GM19193 (cell line): ENCODE data around the gene AKAP9.

Experiments
- POLR2A ChIP-seq: IDR thresholded peaks from 4 replicates; pipeline ENCODE4 v1.6.1; 2011; ENCODE audit not compliant: insufficient read depth, insufficient read length; ENCODE audit errors: extremely low read depth

AKAP9 gene

DNA sequence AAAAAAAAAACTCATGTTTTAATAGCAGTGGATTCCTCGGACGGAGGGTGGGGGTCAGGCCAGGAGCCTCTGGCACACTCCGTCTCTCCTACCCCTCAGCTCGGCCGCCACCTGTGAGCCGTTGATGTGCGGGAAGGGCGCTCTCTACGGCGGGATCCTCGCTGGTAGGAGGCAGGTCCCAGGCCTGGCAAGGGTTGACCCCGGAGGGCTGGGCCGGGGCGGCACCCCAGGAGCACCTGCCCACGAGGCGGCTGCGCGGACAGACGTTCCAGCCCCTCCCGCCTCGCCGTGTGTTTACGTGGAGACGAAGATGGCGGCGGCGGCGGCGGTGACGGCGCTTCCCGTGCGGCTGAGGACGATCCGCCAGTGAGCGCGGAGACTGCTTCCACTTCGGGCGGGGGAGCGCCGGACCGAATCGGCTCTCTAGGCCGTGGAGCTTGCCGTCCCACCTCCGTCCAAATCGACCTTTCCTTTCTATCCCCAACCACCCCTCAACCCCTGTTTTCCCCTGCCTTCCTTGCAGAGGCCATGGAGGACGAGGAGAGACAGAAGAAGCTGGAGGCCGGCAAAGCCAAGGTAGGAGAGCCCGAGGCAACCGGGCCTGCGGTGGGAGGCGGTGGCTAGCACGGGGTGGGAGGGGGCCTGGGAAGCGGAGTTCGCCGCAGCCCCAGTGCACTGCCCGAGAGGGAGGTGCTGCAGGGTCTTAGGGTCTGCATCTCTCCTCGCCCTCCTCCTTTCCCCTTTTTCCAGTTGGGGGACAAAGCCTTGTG, at the start of gene AKAP9:
Gene AKAP9 (plus strand): TSS at position 291 of the 770 bp plus-strand sequence. CDS start 238 bp downstream, at position 529.
- peak; percentile 82 for TF ChIP-seq POLR2A

DNA sequence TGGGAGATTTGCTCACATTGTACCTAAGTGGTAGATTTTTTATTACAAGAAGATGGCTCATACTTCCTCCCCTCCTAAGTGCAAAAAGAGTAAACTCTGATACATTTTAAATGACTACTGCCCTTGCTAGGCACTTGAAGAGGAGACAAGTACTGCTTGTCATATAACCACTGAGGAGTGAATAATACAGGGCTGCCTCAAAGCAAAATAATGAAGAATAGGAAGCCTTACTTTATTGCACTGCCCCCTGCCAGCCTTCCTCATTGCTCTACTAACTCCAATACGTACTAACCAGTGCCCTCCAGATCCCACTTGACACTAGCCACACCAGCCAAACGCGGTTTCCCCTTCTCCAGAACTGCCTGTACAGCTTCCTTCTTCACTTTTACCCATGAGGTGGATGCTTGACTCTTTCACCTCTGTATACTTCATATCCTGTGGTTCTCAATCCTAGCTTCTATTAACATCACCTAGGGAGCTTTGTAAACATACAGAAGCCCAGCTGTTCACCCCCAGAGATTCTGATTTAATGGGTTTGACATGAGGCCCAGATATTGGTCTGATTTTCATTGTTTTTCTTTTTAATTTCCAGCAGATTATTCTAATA, 48.5 kb upstream of the AKAP9 start:
- no peak for TF ChIP-seq POLR2A

DNA sequence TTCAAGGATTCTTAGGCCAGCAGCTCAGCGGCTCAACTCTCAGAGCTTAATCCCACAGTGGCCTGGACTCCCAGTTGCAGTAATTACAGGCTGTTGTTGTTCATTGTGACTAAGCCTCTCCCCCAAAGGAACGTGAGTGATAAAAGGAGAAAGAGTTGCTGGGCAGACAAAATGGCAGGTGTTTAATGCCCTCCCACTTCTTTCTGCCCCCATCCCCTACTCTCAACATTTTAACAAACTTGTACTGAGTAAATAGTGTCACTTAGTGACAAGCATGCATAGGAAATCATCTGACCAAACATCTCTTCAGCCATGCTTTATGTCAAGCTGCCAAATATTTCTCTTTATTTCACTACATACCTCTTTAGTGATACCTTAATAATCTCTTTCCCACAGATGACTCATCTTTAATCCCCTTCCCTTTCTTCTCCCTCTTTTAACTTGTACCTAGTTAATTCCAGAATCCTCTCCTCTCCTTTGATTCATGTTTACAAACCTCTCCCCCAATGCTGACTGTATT, 47.8 kb upstream of the AKAP9 start:
- TF ChIP-seq POLR2A, result no peak

DNA sequence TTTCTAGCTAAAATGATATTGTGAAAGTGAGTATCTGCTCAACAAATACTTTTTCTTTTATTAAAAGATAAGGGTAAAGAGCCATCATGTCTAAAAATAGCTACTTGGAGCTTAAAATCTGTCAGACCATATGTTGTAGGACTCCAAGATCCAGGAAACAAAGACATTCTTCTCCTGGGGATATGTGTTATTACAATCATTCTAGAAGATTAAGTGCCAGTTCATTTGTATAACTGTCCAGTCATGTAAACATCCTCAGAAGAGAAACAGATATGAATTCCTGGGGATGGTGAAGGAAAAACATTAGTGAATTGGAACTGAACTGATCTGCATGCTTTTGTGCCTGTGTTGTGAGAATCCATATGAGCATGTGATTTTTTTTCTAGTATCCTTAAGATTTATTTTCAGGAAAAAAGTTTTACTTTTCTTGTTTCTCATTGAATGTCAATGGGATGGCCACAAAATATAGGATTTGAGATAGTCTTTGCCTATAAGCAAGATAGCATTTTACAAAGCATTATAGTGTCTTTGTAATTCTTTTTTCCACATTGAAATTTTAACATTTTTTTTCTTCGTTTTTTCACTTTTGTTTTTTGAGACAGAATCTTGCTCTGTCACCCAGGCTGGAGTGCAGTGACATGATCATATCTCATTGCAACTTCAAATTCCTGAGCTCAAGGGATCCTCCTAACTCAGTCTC, 45.7 kb upstream of the AKAP9 start:
- TF ChIP-seq POLR2A, result no peak

DNA sequence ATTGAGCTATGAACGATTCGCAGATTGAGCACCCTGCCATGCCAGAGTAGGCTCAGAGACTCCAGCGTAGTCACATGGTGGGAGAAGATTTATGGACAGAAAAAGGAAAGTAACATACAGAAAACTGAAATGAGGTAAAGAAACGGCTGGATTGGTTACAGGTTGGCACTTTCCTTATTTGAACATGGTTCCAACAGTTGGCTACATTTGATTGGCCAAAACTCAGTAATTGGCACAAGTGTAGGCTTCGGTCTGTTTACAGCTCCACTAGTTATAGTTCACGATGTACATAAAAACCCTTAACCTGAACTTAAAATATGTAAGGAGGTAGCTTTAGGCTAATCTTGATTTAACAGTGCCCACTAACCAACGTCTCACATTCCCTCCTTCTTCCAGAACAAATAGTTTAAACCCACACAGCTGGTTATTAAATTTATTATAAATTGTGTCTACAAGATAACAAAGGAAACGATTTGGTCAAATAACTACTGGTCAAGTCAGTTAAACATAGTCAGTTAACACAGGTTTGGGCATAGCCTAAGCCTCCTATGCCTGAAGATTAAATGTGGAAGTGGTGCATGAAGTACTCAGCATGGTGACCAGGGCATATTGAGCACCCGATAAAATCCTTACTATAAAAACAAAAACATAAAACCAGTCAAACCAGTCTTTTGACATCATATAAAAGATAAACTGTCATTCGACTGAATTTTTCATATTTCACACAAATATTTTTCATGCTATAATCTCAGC, 42.2 kb upstream of the AKAP9 start:
- TF ChIP-seq POLR2A, result no peak

DNA sequence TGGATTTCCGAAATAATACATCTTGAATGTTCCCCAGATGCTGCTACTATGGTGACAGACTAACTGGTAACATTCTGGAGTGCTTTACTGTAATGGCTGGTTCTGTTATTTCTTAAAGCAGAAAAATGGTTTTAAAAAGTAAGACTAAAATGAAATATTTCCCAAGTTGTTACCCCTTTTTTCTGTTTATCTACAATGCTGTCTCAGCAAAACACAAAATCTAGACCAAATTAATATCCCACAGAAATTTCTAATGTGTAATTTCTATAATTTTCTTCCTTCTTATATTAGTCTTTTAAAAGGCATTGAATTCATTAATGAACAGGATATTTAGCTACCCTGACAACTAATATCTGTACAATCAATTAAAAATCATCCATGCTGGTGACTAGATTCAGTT, 41.1 kb upstream of the AKAP9 start:
- no peak for TF ChIP-seq POLR2A

DNA sequence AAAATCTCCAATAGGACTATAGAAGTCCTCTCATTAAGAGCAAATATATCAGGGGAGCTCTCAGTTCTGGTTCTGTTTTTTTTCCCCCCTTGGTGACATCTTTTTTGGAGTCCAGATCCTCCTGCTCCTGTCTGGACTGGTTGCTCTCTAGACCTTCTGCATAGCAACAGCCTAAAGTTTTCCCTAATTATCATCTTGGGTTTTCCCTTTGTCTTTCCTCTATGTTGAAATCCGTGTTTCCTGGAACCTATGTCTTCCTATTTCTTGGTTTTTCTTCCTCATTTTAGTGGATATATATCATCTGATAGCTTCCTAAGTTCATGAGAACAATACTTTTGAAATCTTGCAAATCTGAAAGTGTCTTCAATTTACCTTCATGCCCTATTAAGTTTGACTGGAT, 30.5 kb upstream of the AKAP9 start:
- no peak for TF ChIP-seq POLR2A

DNA sequence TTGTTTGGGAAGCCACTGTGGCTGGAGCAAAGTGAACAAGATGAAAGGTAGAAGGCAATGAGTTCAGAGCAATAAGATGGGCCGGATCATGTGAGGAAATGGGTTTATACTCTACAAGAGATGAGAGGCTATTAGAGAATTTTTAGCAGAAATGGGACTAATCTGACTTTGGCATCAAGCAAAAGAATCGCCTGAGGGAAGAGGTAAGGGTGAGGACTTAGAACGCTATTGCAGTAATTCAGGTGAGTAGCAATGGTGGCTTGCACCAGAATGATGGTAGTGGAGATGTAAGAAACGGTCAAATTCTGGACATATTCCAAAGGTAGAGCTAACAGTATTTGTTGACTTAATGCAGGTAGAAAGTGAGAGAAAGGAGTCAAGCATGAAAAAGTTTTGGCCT, 29.5 kb upstream of the AKAP9 start:
- TF ChIP-seq POLR2A, result no peak

DNA sequence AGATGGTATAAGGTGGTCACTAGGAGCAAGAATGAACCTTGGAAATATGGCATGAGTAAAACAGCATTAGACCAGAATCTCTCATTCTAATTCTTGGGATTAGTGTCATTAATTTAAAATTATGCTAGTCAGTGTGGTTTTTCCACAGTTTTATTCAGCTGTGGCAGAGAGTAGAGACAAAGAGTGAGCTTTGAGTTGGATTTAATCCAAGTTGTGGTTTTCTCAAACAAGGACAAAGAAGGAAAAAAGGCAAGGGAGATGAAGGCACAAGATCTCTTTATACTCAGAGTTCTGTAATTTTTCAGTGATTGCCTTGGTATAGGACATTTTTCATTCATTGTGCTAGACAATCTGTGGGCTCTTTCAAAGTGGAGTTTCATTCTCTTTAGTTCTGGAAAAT, 28.2 kb upstream of the AKAP9 start:
- no peak for TF ChIP-seq POLR2A

DNA sequence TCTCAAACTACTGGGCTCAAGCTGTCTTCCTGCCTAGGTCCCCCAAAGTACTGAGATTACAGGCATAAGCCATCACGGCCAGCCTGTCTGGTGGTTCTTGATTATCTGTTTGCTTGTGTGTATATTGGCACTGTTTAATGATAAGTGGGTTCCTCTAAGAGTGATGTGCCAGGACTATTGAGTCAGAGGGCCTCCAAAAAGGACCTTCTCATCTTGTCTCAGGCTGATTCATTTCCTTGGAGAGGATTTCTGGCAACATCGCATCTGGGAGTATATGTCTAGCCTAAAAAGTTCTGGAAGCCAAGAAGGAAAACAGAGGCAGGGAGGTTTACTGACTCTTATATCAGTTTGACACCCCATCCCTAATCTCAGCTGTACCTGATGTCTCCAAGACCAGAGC, 27.1 kb upstream of the AKAP9 start:
- TF ChIP-seq POLR2A, result no peak

DNA sequence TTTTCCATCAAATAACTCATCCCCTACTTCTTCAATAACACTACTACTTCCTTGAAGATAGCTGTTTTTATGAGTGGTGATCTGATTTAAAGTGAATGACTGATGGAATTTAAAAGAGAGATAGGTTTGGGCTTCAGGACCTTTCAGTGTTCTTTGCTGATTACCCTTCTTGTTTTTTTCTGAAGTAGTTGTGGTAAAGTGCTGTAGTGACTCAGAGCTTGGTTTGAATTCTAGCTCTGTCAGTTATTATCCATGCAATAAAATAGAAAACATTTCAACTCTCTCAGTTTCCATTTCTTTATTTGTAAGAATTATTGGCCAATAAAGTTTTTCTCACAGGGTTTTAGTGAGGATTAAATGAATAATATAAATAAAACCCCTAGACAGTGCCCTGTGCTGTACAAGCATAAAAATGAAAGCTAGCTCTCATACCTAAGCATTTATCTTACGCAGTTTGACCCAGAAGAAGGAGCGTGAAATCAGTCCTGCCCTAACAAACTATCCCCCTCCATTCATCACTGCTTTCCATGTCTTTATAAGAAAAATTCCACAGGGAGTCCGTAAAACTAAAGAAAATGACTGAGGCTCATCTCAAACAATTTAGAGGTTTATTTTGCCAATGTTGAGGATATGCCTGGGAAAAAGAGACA, 25.1 kb upstream of the AKAP9 start:
- TF ChIP-seq POLR2A, result no peak

DNA sequence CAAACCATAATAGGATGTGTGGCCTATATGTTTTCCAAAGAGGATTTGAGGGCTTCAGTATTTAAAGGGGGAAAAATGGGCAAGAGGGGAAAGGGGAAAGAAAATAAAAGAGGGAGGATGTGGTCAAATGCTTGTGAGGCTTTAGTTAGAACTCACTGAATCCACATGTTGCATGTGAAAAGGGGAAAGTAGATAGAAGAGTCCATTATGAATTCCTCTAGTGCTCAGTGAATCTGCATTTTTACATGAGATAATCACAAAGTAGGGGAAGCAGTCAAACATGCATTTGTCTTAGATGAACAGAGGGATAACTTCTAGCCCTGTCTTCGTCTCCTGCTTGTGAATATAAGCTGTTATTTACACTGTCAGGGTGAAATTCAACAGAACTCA, 24.6 kb upstream of the AKAP9 start:
- TF ChIP-seq POLR2A, result no peak

DNA sequence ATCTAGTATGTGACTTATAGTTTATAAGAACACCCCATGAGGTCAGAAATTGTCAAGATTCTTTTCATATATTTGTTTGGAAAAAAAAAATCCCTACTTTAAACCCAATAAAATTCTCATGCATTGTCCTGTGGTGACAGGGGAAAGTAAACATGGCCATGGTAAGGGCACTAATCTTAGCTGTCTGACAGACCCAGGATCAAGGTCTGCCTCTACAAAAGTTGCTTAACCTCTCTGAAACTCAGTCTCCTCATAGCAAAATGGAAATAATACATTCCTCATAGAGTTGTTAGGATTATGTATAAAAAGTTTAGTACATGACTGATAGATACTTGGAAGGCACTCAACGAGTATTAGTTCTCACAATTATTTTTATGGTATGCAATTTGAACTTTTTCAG, 22.3 kb upstream of the AKAP9 start:
- no peak for TF ChIP-seq POLR2A

DNA sequence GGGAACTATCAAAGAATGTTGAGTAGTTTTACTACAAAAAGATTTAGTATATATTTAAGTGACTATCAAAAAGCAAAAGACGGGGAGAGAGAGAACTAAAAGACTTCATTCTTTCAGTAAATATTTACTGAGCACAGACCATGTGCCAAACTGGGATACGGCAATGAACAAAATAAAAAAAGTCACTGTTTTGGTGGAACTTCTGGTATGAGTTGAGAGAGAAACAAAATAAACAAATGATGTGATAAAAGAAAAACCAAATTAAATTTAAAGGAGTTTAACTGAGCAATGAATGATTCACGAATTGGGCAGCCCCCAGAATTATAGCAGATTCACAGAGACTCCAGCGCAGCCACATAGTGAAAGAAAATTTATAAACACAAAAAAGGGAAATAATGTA, 17.8 kb upstream of the AKAP9 start:
- TF ChIP-seq POLR2A, result no peak
